ENCODE results near the gene MEA1. TPM values are rescaled to one million over a fixed set of nuclear protein-coding genes. Genes with fewer than 3 reads are reported as not detected.

MEA1 gene
- total RNA-seq, 1 experiment from 2014 or later = 67.6 TPM

DNA sequence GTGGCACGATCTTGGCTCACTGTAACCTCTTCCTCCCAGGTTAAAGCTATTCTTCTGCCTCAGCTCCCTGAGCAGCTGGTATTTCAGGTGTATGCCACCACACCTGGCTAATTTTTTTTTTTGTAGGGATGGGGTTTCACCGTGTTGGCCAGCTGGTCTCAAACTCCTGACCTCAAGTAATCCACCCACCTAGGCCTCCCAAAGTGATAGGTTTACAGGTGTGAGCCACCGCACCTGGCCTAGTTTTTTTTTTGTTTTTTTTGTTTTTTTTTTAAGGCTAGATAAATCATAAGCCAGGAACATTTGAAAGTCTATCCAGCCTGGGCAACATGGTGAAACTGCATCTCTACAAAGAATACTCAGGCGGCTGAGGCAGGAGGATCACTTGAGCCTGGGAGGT, 18.6 kb upstream of the MEA1 start:
- Histone ChIP-seq H3K4me1 (no peaks in the 10 kb centered on the region), H3K9me3 (replicated peaks) (no peaks in the 10 kb centered on the region), H3K36me3 (peaks cover 57% of the 10 kb centered on the region), H3K4me3 (no peak overlapping the region), H3K27me3 (no peaks in the 10 kb centered on the region), H3K27ac (no peak overlapping the region)
- no peak for DNase-seq

DNA sequence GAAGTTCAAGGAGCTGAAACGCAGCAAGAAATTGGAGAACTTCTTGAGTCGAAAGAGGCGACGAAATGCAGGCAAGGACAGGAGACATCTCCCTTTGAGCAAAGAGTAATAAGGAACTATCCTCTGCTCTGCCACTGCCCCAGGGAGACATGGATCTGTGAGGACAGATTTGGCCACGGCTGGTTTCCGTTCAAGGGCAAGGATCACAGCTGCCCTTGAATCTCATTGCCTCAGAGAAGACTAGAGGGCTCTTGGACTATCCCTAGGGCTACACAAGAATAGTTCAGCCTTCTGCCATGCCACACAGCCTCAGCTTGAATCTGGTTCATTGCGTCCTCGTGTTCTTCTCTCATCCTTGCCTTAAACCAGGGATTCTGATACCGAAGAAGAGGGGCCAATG, 15.4 kb upstream of the MEA1 start:
- Histone ChIP-seq H3K4me3 (no peak overlapping the region), H3K9me3 (replicated peaks) (no peaks in the 10 kb centered on the region), H3K36me3 (peaks cover 73% of the 10 kb centered on the region), H3K27me3 (no peaks in the 10 kb centered on the region), H3K27ac (no peak overlapping the region), H3K4me1 (no peaks in the 10 kb centered on the region)
- no peak for DNase-seq

DNA sequence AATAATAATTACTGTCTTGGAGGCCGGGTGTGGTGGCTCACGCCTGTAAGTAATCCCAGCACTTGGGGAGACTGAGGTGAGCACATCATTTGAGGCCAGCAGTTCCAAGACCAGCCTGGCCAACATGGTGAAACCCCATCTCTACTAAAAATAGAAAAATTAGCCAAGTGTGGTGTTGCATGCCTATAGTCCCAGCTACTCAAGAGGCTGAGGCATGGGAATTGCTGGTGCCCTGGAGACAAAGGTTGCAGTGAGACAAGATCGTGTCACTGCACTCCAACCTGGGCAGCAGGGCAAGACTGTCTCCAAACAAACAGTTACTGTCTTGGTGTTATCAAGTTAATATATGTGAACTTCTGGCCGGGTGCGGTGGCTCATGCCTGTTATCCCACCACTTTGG, 12.6 kb upstream of the MEA1 start:
- DNase-seq = no peak
- no peaks in the 10 kb centered on the region for H3K4me1 ChIP-seq
- no peak overlapping the region for H3K27ac ChIP-seq
- no peak overlapping the region for H3K4me3 ChIP-seq
- H3K36me3 ChIP-seq = peaks cover 68% of the 10 kb centered on the region
- no peaks in the 10 kb centered on the region for H3K27me3 ChIP-seq
- no peaks in the 10 kb centered on the region for H3K9me3 ChIP-seq (replicated peaks)

DNA sequence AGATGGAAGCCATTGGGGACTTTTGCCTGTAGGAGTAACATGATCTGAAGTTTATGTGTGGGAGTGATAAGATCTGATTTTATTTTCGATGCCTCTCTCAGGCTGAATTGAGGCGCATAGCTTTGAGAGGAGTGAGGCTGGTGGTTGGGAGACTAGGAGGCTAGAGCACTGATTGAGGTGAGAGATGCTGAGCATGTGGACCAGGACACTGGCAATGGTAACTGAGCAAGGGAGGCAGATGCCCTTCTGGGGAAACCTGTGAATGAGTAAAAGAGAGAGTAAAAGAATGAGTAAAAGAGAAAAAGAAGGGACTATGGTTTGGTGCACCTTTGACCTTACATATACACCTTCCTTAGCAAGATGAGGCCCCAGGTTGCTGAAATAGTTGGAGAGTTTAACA, 10.7 kb upstream of the MEA1 start:
- H3K27ac ChIP-seq = no peak overlapping the region
- no peaks in the 10 kb centered on the region for H3K9me3 ChIP-seq (replicated peaks)
- 0 out of 2 replicates have a peak, but pooled peaks cover 2% of the 10 kb centered on the region for H3K4me1 ChIP-seq
- no peak for DNase-seq
- H3K27me3 ChIP-seq = no peaks in the 10 kb centered on the region
- peaks cover 51% of the 10 kb centered on the region for H3K36me3 ChIP-seq
- no peak overlapping the region for H3K4me3 ChIP-seq

DNA sequence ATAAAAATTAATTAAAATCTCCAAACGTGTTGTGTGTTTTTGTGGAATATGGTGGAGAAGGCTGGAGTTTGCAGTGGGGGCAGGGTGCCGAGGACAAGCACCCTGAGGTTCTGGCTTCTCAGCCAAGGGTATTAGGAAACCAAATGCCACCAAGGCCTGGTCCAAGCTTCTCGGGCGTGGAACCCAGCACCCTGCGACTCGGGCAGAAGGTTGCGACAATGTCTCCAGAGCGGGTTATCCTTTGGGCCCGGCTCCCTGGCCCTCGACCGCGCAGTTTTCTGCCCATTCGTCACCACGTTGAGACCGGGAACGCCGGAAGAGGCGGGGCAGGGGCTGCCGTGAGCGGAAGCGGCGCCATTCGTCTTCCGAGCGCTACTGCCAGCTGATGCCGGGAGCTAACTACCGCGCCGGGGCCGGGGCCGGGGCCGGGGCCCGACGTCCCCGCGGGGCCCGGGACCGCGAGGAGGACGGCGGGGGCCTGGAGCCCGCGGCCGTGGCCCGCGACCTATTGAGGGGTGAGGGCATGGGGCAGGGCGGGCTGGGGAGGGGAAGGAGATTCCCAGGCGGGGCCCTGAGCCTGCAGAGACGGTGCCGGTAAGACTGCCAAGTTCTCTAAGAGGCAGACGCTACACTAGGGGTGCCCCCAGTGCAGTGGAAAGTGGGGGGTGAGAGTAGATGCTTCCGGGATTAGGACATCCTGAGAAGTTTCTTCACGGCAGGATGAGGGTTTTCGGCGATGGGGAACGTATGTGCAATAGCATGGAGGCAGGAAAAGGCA, 7.7 kb upstream of the MEA1 start, which contains the start of gene RRP36:
RRP36 (plus strand) TSS at position 354 of the 778 bp plus-strand sequence; CDS start at position 386, 32 bp downstream.
- H3K36me3 ChIP-seq = peaks cover 25% of the 10 kb centered on the region
- DNase-seq = peak; percentile 81
- no peaks in the 10 kb centered on the region for H3K27me3 ChIP-seq
- H3K4me3 ChIP-seq = peak within 1 kb of the TSS; percentile 92
- H3K9me3 ChIP-seq (replicated peaks) = no peaks in the 10 kb centered on the region
- peak within 1 kb of the TSS; percentile 79 for H3K27ac ChIP-seq
- 0 out of 2 replicates have a peak, but pooled peaks cover 4% of the 10 kb centered on the region for H3K4me1 ChIP-seq

DNA sequence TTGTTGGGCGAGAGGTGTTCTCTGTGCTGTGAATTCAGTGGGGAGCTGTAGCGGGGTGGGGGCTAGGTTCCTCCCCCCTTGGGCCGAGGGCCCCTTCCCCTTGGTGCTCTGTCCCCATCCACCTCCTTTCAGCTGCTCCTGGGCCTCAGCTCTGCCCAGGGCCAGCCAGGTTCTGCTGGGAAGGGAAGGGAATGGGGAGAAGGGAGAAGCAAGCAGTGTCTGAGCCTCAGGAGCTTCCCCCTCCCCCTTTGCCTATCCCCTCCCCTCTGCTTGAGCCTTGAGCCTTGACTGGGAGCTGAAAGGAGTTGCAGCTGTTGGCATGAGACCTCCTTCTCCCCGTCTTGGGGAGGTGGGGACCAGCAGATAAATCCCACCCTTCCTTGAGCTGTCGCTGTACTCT, 7.1 kb upstream of the MEA1 start:
- Histone ChIP-seq H3K36me3 (peaks cover 19% of the 10 kb centered on the region), H3K4me3 (peak overlapping the region; percentile 92)
- DNase-seq = peak; percentile 56 to 64

DNA sequence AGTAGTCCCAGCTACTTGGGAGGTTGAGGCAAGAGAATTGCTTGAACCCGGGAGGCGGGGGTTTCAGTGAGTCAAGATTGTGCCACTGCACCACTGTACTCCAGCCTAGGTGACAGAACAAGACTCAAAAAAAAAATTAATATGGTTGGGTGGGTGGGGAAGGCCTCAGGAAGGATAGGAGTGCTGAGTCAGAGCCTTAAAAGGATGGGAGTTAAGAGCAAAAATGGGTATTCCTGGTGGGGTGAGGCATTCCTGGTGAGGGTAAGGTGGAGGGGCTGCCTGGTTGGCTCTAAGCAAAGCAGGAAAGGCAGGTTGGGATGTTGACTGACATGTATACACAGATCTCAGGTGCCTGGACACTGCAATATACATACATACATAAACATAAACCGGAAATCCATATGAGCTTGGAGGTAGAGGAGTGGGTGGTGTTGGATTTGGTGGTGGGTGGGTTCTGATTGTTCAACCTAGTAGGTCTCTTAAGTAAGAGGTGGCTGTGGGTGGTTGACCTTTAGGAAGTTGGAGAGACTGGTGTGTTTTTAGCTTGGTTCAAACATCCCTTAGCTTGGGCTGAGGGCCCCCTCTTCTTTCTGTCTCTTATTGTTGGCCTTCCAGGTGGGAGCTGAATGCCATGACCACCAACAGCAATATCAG, 6.4 kb upstream of the MEA1 start:
- DNase-seq = no peak
- H3K27ac ChIP-seq = no peak overlapping the region
- H3K4me1 ChIP-seq = 0 out of 2 replicates have a peak, but pooled peaks cover 4% of the 10 kb centered on the region
- no peaks in the 10 kb centered on the region for H3K27me3 ChIP-seq
- H3K9me3 ChIP-seq (replicated peaks) = no peaks in the 10 kb centered on the region
- H3K4me3 ChIP-seq = no peak overlapping the region
- peaks cover 15% of the 10 kb centered on the region for H3K36me3 ChIP-seq

More for the DNA sequence above, 7.1 kb upstream of the MEA1 start:
- H3K27ac ChIP-seq = peak overlapping the region; percentile 79
- H3K4me1 ChIP-seq = 0 out of 2 replicates have a peak, but pooled peaks cover 4% of the 10 kb centered on the region
- no peaks in the 10 kb centered on the region for H3K27me3 ChIP-seq
- H3K9me3 ChIP-seq (replicated peaks) = no peaks in the 10 kb centered on the region

DNA sequence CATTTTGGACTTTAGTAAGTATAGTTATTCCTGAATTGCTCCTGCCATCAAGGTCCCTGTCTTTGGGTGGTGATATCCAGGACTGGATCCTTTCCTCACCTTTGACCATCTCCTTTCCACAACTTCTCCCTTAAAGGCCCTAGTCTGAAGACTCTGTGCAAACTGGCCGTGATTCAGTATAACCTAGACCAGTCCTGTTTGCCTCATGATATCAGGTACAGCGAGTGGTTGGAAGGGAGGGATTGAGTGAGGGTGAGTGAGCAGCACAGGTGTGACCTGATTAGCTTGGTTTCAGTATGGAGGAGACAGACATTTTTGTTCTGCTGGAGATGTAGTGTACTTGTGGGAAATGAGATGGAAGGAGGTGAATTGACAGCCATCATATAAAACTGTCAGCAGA, 5.4 kb upstream of the MEA1 start:
- Histone ChIP-seq H3K27me3 (no peaks in the 10 kb centered on the region), H3K4me3 (no peak overlapping the region), H3K9me3 (replicated peaks) (no peaks in the 10 kb centered on the region), H3K4me1 (peaks cover 7% of the 10 kb centered on the region; the same call in 1 of the 2 replicates), H3K27ac (no peak overlapping the region), H3K36me3 (peaks cover 5% of the 10 kb centered on the region)
- peak in 1 of 2 experiments; percentile 49 for DNase-seq

DNA sequence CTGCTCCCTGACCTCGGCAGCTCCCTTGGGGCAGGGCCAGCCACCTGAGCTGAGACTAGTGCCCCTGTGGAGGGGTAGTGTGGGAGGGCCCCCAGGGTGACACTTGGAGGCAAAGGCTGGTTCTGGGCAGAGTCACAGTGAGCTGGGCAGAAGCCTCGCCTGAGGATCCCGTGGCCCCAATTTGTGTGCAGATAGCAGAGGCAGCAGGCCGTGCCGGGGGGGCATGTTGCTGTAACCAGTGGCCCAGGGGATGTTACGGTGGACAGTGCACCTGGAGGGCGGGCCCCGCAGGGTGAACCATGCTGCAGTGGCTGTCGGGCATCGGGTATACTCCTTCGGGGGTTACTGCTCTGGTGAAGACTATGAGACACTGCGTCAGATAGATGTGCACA, 3.2 kb upstream of the MEA1 start:
- Histone ChIP-seq H3K9me3 (replicated peaks) (no peaks in the 10 kb centered on the region), H3K27me3 (no peaks in the 10 kb centered on the region), H3K36me3 (peaks cover 2% of the 10 kb centered on the region), H3K27ac (no peak overlapping the region), H3K4me3 (no peak overlapping the region), H3K4me1 (peaks cover 9% of the 10 kb centered on the region; the same call in 1 of the 2 replicates)
- no peak for DNase-seq

DNA sequence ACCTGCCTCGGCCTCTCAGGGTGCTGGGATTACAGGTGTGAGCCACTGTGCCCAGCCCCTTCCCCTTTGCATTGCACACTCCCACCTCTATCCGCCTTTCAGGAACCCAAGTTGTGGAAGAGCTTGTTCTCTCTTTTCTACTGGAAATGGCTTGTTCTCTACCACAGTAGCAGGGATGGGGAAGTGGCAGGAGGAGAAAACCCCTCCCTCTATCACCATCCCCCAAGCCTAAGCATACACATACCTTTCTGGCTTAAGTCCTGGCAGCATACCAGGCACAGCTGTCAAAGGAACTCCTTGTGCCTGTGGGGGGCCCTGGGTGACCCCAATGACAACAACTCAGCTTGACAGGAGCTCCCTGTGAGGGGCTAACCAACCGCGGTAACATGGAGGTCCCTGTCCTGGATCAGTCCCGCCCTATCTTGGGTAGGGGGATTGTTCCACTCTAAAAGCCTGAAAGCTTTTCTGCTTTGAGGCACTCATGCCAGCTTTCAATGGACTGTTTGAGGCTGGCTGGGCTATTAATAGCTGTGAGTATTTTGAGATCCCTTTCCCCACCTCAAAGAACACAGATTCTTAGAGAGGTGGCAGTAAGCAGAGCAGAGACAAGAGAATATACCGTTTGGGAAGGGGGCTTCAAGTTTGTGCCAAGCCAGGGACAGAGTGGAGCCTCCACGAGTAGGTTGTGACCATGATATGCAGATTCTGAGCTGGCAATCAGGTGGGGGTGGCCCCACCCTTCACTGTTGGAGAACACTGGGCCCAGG, 2.6 kb upstream of the MEA1 start:
- Histone ChIP-seq H3K4me1 (peaks cover 9% of the 10 kb centered on the region; the same call in 1 of the 2 replicates), H3K36me3 (peaks cover 5% of the 10 kb centered on the region), H3K9me3 (replicated peaks) (no peaks in the 10 kb centered on the region), H3K27ac (no peak overlapping the region), H3K4me3 (no peak overlapping the region), H3K27me3 (no peaks in the 10 kb centered on the region)
- no peak for DNase-seq

DNA sequence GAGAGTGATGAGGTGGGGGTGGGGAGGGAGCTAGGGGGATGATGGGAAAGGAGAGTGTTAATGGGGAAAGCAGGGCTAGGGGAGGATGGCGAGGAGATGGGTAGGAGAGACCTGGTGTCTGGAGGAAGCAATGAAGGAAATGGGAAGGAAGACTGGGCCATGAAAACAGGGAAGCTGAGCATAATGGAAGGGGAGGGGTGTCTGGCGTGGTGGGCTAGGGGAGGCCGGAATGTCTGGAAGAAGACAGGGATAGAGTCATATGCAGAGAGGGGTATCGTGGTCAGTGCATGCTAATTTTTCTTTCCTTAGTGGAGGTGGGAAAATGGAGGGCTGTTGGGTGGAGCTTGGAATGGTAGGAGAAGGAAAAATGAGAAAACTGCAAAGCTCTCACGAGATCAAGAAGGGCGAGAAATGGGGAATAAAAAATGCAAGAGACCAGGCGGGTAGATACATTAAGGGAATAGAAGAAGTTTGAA, 726 bp upstream of the MEA1 start:
- peaks cover 7% of the 10 kb centered on the region; the same call in 1 of the 2 replicates for H3K4me1 ChIP-seq
- peaks cover 12% of the 10 kb centered on the region for H3K36me3 ChIP-seq
- DNase-seq = peak in 1 of 2 experiments; percentile 26

DNA sequence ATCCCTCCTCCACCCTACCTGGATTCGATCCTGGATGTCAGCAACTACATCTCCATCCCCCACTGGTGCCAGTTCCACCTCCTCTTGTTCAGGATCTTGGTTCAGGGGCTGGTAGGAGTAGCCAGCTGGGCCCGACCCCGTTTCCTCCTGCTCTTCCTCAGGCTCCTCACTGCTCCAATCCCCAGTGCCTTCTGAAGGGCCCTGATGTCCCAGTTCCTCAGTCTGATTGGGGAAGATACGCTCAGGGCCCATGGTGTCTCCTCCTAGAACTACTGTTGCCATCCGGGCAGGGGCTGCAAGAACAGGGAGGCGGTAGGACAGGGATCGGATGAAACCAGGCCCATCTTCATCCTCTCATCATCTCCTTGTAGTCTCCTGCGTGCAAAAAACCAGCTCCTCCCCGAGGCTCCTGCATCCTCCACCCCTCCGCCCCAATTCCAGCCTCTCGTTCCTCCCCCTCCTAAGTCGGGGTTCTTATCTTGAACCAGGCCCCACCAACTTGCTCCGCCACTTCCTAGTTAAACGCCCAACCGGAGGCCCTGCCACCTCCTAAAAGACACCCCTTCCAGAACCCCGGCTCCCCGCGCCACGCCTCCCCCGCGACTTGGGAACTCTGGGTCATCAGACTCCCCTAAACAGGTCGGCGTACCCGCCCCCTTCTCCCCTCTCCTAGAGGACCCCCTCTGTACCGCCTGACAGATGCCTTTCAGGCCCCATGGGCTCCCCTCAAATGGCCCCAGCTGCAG, 476 bp downstream of the MEA1 start:
- Histone ChIP-seq H3K4me3 (peak overlapping the region; percentile 63), H3K9me3 (replicated peaks) (no peaks in the 10 kb centered on the region), H3K36me3 (peaks cover 22% of the 10 kb centered on the region), H3K4me1 (peaks cover 5% of the 10 kb centered on the region; the same call in 1 of the 2 replicates), H3K27ac (peak overlapping the region; percentile 13; the same call in 1 of the 2 replicates), H3K27me3 (no peaks in the 10 kb centered on the region)
- DNase-seq = peak; percentile 16 to 46

More for the DNA sequence above, 726 bp upstream of the MEA1 start:
- H3K9me3 ChIP-seq (replicated peaks) = no peaks in the 10 kb centered on the region
- peak overlapping the region; percentile 63 for H3K4me3 ChIP-seq
- peak overlapping the region; percentile 43 for H3K27ac ChIP-seq
- no peaks in the 10 kb centered on the region for H3K27me3 ChIP-seq

DNA sequence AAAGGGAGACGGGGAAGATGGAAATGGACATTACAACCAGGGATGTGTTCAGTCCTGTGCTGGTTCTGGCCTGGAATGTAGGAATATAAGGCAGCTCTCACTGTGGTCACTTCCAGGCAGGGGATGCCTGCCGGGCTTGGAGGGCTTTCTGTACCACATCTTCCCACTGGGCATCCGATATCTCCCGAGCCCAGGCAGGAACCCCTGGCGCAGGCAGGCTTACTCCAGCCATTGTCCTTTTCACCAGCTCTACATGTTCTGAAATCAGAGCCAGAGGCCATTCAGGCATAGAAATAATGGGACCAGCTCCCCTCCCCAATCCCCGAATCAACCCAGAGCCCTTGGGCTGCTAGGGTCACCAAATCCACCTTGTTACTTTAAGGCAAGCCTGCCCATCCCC, 1.4 kb downstream of the MEA1 start:
- Histone ChIP-seq H3K27me3 (no peaks in the 10 kb centered on the region), H3K27ac (no peak overlapping the region), H3K9me3 (replicated peaks) (no peaks in the 10 kb centered on the region), H3K4me1 (peaks cover 5% of the 10 kb centered on the region; the same call in 1 of the 2 replicates), H3K4me3 (peak overlapping the region; percentile 63; the same call in 1 of the 2 replicates), H3K36me3 (peaks cover 24% of the 10 kb centered on the region)
- DNase-seq = no peak

DNA sequence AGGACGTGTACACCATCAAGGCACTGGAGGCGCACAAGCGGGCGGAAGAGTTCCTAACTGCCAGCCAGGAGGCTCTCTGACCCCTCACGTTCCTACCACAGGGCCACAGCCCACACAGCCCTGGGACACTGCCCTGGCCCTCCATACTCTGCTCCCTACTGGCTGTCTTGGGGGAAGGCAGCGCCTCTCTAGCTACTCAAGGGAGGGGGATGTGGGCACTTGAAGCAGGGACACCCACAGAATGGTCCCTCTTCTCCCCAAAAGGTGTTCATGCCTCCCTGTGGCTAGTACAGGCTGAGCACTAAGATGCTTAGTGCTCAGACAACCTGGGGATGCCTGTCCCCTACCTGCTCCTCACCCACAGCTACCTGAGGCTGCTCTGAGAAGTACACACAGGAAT, 2.5 kb downstream of the MEA1 start:
- no peak overlapping the region for H3K27ac ChIP-seq
- no peaks in the 10 kb centered on the region for H3K9me3 ChIP-seq (replicated peaks)
- peaks cover 25% of the 10 kb centered on the region for H3K36me3 ChIP-seq
- H3K27me3 ChIP-seq = no peaks in the 10 kb centered on the region
- H3K4me1 ChIP-seq = peaks cover 5% of the 10 kb centered on the region; the same call in 1 of the 2 replicates
- no peak overlapping the region for H3K4me3 ChIP-seq
- no peak for DNase-seq
